Endometrial microvascular endothelial cells (primary cell): ENCODE results near the gene FAM83B. TPM values are rescaled to one million over a fixed set of nuclear protein-coding genes. Genes with fewer than 3 reads are reported as not detected.
"Not testable (repeated sequence)": the region's sequence is repeated elsewhere in the genome, so short reads cannot be mapped to it uniquely, and the experiment has no call there.

Experiments used
- in situ Hi-C: cut with HindIII; loops from 2 replicates; pipeline ENCODE4 v1.10.0; 2017; ENCODE audit warnings: low sequenced_read_pairs, low pct_unique_long_range_greater_than_20kb; ENCODE audit errors: inconsistent ontology term
- total RNA-seq: library from RNA; depleted of rRNA; stranded (reverse); fragments of >200 nt; gene quantifications from one replicate; pipeline ENCODE4 v1.2.3, GENCODE V29; 2015; ENCODE audit errors: inconsistent ontology term

Gene FAM83B, protein sequence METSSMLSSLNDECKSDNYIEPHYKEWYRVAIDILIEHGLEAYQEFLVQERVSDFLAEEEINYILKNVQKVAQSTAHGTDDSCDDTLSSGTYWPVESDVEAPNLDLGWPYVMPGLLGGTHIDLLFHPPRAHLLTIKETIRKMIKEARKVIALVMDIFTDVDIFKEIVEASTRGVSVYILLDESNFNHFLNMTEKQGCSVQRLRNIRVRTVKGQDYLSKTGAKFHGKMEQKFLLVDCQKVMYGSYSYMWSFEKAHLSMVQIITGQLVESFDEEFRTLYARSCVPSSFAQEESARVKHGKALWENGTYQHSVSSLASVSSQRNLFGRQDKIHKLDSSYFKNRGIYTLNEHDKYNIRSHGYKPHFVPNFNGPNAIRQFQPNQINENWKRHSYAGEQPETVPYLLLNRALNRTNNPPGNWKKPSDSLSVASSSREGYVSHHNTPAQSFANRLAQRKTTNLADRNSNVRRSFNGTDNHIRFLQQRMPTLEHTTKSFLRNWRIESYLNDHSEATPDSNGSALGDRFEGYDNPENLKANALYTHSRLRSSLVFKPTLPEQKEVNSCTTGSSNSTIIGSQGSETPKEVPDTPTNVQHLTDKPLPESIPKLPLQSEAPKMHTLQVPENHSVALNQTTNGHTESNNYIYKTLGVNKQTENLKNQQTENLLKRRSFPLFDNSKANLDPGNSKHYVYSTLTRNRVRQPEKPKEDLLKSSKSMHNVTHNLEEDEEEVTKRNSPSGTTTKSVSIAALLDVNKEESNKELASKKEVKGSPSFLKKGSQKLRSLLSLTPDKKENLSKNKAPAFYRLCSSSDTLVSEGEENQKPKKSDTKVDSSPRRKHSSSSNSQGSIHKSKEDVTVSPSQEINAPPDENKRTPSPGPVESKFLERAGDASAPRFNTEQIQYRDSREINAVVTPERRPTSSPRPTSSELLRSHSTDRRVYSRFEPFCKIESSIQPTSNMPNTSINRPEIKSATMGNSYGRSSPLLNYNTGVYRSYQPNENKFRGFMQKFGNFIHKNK
- not detected for total RNA-seq

GRCh38 chr6:54846243-54846856 lies at the start of gene FAM83B:
Gene FAM83B, plus strand, starts transcription at chr6:54846771. Its CDS starts 23,476 bp downstream, at chr6:54870247.
- in situ Hi-C loops, result no loop called here

DNA sequence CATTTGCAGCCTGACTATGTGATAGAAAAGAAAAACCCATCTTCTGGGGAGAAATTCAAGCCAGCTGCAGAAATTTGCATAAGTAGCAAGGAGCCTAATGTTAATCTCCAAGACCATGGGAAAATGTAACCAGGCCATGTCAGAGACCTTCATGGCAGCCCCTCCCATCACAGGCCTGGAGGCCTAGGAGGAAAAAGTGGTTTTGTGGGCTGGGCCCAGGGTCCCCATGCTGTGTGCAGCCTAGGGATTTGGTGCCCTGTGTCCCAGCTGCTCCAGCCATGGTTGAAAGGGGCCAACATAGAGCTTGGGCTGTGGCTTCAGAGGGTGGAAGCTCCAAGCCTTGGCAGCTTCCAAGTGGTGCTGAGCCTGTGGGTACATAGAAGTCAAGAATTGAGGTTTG lies 49.7 kb upstream of the FAM83B start:
- in situ Hi-C loops, result not testable (repeated sequence)

- in situ Hi-C loops, result no loop called here
Measured at GRCh38 chr6:54800050-54800600, 46.4 kb upstream of the FAM83B start.

DNA sequence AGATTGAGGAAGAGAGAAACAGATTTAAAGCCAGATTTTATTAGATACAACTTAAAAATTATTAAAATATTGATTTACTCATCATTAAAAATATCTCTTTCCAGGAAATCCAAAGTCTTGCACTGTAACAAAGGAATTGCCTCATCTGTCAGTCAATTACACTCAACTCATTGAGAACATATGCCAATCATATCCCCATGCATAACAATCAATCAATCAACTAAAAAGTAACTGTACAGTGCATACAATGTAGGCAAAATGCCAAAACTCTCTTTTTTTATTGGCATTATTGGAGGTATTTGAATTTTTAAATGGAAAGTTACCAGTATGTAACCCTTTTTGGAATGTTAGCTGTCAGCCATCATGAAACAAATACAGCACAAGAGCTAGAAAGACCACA lies 45.3 kb upstream of the FAM83B start:
- in situ Hi-C loops, result no loop called here

DNA sequence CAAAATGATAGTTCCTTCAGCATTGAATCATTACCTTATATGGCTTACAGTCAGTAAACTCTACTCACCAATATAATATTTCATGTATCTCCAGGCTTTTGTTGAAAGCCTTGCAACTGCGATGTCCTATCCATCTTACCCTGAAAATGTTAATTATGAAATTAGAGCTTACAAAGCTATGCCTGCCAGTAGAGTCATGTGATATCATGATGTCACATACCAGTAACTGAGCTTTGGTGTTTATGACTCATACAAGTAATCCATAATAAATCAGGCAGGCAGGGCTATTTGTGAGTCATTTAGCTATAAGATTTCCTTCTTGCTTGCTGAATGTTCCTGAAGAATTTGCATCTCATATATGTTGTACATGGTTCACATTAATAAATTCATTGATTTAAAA lies 44.9 kb upstream of the FAM83B start:
- in situ Hi-C loops, result no loop called here

GRCh38 chr6:54802775-54803634 lies 43.6 kb upstream of the FAM83B start:
- in situ Hi-C loops, result no loop called here

GRCh38 chr6:54805077-54805476 lies 41.5 kb upstream of the FAM83B start:
- in situ Hi-C loops, result no loop called here

DNA sequence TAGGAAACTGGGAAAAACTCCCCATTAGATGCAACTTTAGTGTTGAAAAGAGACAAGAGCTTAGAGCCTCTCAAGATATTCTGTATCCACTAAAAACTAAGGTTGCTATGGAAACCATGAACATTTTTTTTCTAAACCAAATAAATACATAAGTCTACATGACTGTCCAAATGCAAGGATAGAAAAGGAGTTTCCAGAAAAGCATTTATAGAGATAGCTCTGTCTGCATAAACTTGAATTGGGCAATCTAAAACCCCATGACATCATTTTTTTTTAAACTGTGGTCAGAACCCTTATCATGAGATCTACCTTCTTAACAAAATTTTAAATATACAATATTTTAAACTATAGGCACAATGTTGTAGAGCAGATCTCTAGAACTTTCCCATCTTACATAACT lies 36.4 kb upstream of the FAM83B start:
- in situ Hi-C loops, result no loop called here

- in situ Hi-C loops, result no loop called here
Measured at GRCh38 chr6:54813892-54814291, 32.7 kb upstream of the FAM83B start.

- in situ Hi-C loops, result no loop called here
Measured at GRCh38 chr6:54817236-54817635, 29.3 kb upstream of the FAM83B start.

- in situ Hi-C loops, result no loop called here
Measured at GRCh38 chr6:54817834-54818233, 28.7 kb upstream of the FAM83B start.

DNA sequence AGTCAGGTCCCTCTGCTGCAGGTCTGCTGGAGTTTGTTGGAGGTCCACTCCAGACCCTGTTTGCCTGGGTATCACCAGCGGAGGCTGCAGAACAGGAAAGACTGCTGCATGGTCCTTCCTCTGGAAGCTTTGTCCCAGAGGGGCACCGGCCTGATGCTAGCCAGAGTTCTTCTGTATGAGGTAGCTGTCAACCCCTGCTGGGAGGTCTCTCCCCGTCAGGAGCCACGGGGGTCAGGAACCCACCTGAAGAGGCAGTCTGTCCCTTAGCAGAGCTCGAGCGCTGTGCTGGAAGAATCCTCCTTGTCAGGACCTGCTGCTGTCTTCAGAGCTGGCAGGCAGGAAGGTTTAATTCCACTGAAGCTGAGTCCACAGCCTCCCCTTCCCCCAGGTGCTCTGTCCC lies 22.3 kb upstream of the FAM83B start:
- in situ Hi-C loops, result not testable (repeated sequence)

DNA sequence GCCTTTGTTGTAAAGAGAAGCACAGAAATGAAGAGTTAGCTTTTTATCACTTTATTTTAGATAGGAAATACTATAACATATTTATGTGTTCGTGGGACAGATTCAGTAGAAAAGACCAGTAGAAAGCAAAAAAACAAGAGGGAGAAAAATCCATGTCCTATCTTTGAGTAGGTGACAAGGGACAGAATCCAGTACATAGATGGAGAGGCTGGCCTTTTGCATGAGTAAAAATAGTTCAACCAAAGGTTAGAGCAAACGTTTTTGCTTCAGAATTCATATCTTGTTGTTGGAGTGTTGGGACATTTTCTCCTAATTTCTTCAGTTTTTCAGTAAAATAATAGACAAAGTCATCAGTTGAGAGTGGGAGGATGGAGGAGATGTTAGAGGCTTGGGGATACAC lies 19.6 kb upstream of the FAM83B start:
- in situ Hi-C loops, result no loop called here

DNA sequence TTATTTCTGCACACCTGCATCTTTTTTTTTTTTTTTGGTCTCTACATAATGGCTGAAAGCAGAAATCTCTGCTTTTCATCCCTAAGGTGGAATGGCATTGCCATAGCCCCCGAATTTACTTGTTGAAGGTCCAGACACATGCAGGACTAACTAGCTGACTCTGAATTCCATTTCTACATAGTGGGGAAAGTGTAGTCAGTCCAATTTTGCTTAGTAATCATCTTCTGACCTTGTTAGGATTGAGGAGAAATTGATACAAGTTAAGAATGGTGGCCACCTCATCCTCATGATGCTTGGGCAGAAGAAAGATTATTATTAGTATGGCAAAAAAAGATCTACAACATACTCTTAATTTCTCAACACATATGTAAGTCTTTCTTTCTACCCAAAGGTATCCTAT lies 16.4 kb upstream of the FAM83B start:
- in situ Hi-C loops, result no loop called here

DNA sequence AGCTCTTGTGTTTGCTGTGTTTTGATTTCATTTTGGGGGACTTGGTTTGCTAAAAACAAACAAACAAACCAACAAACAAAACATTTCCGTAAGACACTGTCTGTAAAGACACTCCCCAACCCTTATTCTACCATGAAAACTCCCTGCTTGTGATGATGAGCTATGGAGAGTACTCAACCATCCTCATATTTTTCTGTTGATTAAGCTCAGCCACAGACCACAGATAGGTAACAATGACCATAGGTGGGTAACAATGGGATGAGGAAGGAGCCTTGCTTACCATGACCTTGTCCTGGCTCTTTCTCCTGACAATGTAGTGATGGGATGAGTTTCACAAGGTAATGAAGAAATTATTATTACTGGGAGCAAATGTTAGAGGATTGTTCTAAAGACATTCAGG lies 11.4 kb upstream of the FAM83B start:
- in situ Hi-C loops, result no loop called here

- in situ Hi-C loops, result no loop called here
Measured at GRCh38 chr6:54846857-54847674, 495 bp downstream of the FAM83B start.

GRCh38 chr6:54847799-54848597 lies 1.4 kb downstream of the FAM83B start:
- in situ Hi-C loops, result no loop called here
